NCI-H446 (cell line): ENCODE results near the gene WDR91.

Experiments
- DNase-seq, 2 experiments: peaks; one replicate each; lab custom pipeline; 2025; lab: John Stamatoyannopoulos, UW

Gene WDR91

GRCh38 chr7:135197906-135198655 is 13.2 kb downstream of the WDR91 start:
- DNase-seq = no peak

- no peak for DNase-seq
These were observed 14.0 kb downstream of the WDR91 start for GRCh38 chr7:135197343-135197742.

DNA sequence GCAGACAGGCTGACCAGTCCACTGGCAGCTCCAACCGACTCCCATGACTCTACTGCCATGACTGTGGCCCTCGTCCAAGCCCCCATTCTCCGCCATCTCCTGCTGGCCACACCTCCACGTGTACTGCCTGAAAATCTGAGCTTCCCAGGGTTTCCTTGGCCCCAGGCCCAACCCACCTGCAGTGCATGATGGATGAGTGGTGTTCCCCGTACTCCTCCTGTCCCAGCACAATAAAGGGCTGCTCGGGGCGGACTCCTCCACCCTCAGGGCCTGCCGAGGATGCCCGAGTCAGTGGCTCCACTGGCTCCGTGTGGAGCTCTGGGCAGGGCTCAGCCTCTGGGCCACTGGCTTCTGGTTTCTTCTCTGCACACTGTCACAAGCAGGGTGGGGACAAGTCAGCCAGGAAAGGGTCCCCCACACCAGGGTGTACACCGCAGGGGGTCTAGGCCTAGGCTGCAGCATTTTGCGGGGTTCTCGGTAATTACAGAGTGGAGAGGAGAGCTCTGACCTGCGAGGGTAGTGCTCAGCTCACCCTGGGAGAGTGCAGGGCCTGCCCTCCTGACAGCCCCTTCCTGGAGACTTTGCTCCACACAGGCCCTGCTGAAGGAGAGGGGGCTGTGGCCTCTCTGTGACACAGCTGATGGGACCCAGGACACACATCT is 15.2 kb downstream of the WDR91 start:
- no peak for DNase-seq

GRCh38 chr7:135195156-135195555 is 16.2 kb downstream of the WDR91 start:
- no peak for DNase-seq

- no peak for DNase-seq
These were observed 16.7 kb downstream of the WDR91 start for GRCh38 chr7:135194494-135195095.

DNA sequence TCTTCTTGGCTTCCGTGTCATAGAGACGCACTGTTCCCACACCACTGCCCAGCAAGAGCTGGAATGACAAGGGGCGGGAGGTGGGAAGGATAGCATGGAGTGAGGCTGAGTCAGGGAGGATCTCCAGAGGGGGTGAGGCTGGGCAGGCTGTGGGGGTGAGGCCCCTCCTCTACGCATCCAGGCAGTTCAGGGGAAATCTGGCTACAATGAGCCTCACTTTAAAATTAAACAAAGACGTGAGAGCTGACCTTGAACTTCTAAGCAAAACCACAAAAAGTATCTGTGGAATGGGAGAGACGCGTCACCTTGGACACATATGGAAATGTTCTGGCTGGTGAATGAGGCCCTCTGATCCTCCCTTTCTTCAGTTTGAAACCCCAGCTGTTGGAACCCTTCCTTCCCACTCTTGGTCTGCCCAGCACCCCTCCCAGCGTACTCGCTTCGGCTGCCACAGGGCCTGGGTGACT is 17.7 kb downstream of the WDR91 start:
- no peak for DNase-seq

DNA sequence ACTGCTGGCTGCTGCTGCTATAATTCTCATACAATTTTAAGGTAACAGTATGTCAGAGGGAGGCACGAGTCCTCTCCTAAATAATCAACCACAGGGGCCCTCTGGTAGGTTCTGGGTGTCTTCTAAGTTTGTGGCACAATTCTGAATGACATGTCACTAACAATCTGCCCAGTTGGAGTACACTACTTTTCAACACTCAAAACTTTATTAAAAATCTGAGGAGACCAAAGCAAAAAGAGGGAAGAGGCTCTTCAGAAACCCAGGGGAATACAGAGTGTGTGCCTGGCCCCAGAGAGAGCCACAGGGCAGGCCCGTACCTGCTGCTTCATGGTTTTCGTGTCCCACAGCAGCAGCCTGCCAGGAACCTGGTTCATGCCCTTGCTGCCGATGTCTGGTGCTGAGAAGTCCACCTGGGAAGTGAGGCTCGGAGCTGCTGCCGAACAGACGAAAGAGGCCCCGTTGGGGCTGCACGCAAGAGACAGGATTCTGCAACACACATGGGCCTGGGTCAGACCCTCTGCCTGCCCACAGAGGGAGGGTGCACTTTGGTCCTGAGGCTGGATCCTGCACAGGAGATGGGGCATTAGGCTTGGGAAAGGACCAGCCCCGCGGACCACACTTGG is 18.3 kb downstream of the WDR91 start:
- no peak for DNase-seq

DNA sequence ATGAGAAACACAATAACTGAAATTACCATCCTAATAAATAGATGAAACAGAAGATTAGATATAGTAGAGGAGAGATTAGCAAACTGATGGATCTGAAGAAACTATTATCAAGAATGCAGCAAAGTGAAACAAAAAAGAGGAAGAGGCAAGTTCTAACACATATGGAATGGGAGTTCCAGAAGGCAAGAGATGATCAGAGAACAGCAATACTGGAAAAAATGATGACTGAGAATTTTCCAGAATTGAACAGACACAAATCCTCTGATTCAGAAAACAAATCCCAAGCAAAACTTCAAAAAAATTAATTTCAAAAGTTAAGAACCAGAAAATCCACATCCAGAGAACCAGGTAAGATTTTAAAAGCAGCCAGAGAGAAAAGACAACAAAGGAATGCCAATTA is 20.6 kb downstream of the WDR91 start:
- DNase-seq = no peak

DNA sequence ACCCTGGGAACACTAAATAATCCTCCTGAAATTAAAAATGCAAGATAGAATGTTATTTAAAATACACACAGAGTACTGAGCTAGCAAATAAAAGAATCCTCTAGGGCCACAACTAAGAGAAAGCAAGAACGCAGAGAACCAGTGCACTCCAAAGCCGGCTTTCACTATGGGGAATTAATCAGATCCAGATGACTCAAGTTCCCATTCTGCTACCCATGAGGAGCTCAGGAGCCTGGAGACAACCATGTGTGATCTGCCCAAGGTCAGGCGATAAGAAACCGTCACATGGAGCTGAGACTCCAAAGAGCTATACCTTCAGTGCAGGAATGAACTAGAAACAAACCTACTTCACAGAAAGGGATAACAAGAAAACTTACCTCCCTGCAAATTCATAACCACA is 21.4 kb downstream of the WDR91 start:
- no peak for DNase-seq

GRCh38 chr7:135189221-135189662 is 22.1 kb downstream of the WDR91 start:
- DNase-seq = no peak

DNA sequence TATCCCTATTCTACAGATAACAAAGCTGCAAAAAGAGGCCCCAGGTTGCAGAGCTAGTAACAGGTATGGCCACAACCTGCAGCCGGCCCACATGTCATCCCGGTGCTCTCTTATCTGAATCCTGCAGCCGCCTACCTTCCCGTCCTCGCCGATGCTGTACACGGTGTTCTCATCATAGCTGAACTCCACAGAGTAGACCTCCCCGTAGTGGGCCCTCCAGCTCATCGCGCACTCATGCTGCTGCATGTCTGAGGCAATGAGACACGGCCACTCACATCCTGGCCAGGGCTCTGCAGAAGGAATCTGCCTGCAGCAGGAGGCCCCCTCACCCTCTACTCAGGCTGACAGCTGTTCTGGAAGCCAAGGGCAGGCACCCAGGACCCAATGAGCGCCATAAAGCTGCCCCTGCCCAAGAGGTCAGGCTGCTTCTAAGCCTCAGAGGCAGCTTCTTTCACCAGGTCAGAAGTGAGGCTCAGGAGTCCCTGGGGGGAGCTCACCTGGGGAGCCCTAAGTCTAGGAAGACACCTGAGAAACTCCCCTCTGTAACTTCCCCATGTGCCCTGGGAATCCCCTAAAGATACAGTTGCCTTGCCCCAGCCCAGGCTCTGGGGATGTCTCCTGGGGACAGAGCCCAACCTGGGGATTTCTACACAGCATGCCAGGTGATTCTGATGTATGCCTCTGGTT is 22.9 kb downstream of the WDR91 start:
- no peak for DNase-seq

- DNase-seq = no peak
These were observed 24.5 kb downstream of the WDR91 start for GRCh38 chr7:135186841-135187253.

GRCh38 chr7:135186261-135186540 is 25.1 kb downstream of the WDR91 start:
- DNase-seq = no peak

GRCh38 chr7:135185471-135186260 is 25.7 kb downstream of the WDR91 start:
- DNase-seq = no peak

DNA sequence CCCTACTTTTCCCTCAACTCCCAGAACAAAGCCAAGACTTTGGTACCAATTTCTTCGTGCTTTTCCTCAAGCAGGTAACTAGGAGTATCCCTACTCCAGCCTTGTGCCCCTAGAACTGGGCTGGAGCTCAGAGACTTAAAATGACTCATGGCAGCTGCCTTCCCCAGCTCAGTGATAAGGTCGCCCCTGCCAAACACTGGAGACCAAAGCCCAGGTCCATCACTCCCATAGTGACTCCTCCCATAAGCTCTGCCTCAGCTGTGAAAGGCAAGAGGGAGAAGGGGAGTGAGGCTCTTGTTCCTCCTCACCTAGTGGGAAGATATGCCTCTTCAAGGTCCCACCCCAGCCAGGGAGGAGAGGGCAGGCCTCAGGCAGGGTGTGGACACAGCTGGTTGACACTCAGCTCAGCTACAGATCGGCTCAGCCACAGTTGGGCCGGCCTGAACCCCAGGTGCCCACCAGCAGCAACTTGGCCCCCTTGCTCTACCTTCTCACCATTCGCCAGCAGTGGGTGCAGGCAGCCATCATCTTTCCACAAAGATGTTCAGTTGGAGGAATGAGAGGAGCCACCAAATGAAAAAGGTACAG is 27.0 kb downstream of the WDR91 start:
- DNase-seq = no peak

DNA sequence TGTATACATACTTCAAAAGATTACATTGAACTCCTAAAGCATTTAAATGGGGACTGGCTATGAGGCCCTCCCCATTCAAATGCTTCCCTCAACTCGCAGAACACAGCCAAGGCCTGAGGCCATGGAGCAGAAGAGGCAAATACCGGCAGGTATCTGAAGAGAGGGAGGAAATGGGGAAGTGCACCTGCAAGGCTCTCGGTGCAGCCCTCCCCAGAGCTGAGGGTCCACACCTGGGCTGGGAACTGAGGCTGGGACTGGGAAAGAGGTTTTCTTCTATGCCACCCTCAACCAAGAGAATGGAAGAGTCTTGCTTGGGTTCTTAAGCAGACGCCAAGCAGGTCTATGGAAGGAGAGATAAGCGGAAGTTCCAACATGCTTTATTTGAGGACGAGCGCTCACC is 27.8 kb downstream of the WDR91 start:
- no peak for DNase-seq

GRCh38 chr7:135181929-135182678 is 29.2 kb downstream of the WDR91 start:
- DNase-seq = no peak

DNA sequence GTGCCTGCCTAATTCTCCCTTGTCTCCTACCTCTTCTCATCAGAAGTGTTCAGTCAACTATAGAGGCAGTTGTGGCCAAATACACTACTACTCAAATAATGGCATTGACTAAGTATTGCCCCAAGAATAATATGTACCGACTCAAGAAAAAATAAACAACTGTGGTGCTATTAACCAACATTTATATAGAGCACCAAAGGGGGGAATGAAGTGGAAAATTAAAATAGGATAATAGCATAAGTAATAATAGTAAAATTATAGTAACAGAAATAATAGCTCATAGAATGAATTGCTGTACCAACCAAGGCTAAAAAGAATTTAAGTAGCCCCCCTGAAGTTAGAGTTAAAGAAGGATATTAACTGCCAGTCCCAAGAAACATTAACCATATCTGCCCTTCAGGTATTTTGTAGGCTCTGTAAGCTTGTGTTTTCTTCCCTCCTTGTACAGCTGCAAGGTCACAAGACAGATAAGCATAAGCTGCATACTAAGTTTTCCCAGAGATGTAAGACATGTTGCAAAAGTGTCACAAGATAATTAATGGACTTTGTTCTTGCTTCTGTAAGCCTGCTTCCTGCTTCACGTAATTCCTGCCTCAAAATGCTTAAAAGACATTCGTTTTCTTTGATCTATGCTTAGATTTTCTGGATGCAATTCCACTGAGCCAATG is 29.9 kb downstream of the WDR91 start:
- DNase-seq = no peak

- DNase-seq = no peak
These were observed 31.2 kb downstream of the WDR91 start for GRCh38 chr7:135180122-135180521.
